HG03442 (cell line): Measurements from ENCODE around the gene NCK2.
A peak's percentile ranks its signal among the peaks of the same experiment; 100 is the strongest.

Source experiments
- ATAC-seq: cut with Tn5 transposase; IDR thresholded peaks from one replicate; pipeline ENCODE4 v1.9.1; 2021; ENCODE audit warnings: mild to moderate bottlenecking, moderate library complexity; ENCODE audit not compliant: unreplicated experiment

NCK2 gene

DNA sequence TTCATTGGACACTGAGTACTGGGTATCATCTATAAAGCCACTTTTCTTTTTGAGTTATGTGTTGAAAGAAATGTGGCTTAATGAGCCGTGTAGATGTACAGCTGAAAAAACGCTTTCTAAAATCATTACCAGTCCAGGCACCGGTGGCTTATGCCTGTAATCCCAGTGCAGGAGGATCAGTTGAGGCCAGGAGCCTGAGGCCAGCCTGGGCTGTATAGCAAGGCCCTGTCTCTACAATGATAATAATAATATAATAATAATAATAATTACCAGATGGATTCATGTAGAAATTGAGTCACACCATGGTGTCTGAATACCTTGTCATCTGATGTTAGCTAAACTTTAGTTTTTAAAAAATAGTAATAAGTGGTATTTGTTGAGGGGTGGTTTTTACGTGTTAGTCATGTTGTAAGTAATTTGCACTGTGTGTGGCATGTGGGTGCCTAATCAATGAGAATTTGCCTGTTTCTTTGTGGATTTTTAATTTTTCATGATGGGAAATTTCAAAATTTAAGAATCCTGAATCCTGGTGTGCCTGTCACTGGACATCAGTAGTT is 30.1 kb downstream of the NCK2 start:
- ATAC-seq: no peak

DNA sequence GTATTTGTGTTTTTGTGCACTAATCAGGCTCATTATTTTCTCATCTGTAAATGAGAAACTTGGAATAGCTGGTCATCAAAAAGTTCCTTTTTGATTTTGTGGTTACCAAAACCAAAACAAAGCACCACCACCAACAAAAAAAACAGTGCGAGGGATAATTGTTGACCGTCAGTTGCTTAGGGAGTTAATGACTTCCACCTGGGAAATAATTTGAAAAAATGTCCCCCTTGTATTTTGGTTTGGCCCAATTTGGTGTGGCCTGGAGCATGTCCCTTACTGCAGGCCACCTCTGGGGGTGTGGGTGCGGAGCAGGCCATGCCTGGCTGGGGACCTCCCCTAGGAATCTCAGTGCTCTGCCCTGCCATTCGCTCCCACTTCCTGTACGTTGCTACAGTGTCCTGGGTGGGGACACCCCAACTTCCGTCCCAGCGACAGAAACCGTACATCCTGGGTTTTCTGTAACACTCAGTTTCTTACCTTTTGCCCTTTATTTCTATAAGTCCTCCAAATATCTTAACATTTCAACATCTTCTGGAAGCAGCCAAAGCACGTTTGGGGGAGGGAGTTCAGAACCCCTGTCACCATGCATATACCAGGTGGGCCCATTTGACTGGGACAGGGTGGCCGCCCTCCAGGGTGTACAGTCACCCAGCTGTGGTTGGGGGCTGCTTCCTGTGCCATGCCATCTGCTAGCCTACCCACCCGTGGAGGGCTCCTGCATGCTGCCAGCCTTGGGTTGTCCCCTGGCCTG is 31.3 kb downstream of the NCK2 start:
- ATAC-seq: peak; percentile 48

DNA sequence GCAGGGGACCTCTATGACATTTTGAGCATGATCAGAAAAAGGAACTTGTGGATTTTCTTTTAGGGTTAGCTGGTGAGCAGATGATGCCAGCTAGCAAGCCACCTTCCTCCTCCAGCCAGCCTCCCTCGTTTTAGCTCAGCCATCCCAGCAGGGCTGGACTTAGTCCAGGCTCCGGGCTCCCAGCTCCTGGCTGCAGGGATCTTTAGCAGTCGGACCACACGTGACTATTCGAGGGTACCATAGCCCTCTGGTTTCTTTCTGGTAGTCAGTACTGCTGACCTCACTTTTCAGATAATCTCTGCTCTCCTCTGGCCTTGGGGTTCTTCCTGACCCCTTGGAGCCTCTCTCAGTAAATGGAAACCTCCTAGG is 31.8 kb downstream of the NCK2 start:
- ATAC-seq: peak; percentile 4

DNA sequence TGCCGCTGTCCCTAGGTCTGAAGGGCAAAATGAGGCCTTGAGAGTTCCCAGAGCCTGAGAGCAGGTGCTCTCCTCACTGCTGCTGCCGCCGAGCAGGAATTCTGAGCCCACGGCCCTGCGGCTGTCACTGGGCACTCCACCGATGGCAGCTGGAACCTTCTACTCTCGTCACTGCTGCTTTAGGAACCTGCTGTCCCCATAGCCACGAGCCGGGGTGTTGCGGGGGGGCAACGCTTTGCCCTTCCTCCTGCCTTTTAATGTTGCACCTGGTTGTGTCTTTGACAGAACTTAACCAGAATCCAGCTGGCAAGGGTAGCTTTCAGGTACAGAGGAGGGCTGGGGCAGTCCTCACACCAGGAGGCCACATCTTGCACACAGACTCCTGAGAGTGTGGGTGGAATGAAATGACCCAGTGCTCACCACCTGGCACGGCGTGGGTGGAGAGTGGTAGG is 32.3 kb downstream of the NCK2 start:
- peak; percentile 28 for ATAC-seq

DNA sequence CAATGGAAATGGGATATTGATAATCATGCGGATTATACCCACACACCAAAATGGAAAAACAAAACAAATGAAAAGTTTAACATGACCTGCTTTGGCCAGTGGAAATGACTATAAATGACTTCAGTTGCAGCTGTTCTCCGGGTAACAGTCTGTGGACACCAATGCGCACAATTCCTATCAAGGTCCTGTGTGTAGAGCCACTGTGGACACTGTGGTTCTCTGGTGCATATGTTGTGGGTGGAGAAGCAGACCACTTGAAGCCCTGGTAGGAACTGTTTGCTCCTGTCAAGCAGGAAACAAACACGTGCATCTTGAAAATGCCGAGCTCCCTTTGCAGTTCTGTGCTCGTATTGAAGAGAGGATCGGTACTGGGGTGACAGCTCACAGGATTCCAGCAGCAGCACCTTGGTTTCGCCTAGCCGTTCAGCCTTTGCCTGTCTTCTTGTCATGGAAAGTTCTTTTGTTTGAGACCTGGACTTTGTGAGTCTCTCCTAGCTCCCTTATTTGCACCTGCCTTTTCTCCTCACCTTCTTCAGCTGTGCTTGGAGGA is 32.9 kb downstream of the NCK2 start:
- ATAC-seq: no peak

DNA sequence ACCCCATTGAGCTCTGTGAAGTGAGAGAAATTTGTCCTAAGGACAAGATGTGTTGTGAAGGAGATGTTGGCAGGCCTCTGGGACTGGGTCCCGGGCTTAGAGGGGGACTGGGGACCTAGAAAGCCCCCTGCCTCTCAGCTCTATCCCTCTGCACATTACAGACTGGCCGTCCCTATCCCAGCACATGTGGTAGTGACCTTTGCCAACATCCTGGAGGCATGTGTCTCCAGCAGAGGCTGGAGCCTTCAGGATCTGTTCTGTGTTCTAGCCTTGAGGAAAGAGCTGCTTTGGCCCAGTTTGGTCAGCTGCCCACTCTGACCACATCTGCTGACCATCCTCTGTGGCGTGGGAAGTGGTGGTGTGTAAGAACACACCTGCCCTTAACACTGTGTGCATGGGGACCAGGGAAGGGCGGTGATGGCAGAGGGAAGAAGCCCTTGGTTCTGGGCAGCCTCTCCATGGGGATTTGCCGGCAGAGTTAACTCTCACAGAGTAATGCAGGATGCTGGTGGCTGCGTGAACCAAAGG is 33.4 kb downstream of the NCK2 start:
- no peak for ATAC-seq

DNA sequence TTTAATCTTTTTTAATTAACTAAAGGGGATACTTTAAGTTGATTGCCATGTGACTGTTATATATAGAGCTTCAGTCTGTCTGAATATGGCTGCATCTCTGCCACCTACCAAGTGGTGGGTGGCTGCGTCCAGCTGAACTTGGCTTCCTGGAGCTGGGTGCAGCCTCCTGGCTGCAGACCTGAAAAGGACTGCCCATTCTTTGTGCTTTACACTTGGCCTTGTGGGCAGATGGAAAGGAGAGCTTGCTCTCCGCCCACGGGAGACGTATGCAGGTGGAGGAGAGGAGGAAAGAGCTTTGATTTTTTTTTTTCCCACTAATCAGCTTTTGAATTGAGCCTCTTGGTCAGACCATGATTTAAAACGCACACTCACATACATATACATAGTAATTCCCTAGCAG is 34.7 kb downstream of the NCK2 start:
- no peak for ATAC-seq

DNA sequence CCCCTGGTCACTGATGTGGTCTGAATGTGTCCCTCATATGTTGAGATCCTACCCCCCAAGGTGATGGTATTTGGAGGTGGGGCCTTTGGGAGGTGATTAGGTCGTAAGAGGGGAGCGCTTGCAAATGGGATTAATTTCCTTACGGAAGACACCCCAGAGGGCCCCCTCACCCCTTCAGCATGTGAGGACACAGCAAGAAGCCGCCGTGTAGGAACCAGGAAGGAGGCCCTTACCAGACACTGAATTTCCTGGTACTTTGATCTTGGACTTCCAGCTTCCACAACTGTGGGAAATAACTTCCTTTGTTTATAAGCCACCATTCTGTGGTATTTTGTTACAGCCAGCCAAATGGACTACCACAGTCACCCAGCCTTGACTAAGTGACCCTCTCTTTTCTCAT is 35.9 kb downstream of the NCK2 start:
- no peak for ATAC-seq

DNA sequence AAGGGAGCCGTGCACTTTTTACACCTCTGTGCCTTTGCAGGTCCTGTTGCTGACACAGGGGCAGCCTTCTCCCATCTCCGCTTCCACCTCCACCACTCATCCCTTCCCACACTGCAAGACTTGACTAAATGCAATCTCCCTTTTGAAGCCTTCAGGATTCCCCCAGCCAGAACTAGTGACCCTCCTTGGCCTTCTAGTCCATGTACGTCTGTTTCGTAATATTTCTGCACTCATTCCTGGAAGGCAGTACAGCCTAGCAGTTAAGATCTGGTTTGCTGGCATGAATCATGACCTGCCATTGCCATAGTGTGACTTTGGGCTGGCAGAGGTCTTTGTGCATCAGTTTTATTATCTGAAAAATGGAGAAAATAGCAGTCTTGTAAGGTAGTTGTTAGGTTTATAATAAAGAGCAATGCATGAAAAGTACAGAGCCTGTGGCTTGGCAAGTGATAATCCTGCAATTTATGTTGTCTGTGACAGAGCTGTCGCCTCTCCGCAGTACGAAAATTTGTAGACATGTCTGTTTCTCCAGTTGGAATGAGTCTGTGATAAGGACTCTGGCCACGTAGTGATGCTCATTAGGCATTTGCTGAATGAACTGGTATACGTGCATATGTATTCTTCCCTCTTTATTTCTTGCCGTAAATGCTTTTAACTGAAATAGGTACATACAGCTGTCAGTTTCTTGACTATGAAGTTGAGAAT is 36.7 kb downstream of the NCK2 start:
- no peak for ATAC-seq

DNA sequence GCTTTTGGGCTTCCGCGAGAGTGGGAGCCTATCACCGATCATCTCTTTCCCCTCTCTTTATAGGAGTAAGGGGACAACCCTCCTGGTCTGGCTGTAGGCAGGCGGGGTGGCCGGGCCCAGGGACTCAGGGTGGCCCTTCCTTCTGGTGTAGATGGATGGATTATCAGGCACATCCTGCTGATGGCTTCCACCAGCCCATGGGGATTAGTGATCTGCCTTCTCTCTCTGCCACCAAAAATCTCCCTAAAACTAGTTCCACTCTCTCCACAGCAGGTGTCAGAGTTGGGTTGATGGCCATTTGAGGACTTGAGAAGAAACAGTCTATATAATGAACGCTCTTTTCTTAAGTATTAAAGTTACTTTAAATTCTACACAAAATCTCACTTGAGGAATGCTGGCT is 37.4 kb downstream of the NCK2 start:
- ATAC-seq: no peak

DNA sequence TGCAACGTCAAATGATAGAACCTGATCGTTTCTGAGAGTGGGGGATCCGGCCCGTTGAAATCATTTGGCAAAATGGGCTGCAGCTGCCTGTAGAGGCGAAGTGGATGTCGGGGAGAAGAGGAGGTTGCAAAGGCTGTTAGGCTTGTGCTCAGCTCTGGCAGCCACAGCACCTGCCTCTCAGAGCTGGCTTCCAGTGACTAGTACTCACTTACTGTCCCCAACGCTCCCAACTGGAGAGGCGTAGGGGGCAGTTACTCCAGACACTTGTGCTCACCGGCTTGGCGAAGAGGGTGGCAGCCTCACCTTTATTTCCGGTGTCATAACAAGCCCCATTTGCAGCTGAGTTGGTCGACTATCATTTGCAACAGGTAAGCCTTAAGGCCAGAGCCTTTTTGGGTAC is 37.9 kb downstream of the NCK2 start:
- no peak for ATAC-seq

DNA sequence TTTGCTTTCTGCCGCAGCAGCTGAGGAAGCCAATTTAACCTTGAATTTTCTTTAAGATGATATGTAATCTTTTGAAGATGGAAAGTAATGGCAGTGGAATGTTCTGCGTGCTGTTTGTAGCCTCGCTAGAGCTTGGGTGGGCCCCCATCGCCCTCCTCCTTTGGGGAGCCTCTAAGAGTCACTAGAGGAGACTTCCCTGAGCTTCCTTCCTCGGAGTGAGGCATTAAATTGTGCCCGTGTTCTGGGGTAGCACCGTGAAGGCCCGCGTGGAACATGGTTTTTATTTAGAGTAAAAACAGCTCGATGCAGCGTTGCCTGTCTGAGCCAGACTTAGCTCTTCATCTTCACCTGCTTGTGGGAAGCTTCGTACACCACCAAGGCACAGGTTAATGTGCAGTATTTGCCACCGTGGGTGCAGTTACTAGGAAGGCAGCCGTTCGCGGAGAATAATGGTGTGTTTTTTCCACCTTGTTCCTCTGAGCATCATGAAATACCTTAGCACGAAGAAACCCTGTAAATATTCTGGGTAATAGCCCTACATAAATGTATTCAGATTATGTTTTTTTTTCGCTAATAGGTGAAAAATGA is 38.5 kb downstream of the NCK2 start:
- no peak for ATAC-seq

DNA sequence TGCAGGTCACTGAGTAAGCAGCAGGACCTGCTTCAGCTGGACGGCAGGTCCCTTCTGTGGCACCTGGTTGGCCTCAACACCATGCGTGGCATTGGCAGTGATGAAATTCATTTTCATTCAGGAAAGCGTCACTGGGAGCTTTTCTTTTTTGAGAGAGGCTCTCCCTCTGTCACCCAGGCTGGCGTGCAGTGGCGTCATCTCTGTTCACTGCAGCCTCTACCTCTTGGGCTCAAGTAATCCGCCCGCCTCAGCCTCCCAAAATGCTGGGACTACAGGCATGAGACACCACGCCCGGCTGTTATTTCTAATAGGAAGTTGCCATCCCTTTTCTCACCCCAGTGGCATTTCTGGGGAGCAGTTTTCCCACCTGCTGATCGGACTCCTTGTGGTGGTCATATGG is 39.3 kb downstream of the NCK2 start:
- no peak for ATAC-seq

DNA sequence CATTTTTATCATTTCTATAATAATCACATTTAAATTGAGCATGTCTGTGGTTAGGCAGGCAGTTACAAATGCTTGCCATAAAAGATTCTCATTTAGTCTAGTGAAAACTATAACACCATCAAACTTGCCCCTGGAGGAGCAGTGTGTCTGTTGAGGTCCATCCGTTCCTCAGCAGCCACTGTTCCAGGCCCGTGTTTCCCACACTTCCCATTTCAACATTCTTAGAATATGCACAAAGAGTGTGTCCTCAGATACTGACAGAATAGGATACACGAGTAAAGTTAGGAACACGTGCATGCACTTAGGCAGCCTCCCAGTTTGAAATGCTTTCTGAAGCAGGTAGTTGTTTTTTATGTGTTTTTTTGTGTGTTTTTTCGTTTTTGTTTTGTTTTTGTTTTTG is 39.9 kb downstream of the NCK2 start:
- no peak for ATAC-seq

DNA sequence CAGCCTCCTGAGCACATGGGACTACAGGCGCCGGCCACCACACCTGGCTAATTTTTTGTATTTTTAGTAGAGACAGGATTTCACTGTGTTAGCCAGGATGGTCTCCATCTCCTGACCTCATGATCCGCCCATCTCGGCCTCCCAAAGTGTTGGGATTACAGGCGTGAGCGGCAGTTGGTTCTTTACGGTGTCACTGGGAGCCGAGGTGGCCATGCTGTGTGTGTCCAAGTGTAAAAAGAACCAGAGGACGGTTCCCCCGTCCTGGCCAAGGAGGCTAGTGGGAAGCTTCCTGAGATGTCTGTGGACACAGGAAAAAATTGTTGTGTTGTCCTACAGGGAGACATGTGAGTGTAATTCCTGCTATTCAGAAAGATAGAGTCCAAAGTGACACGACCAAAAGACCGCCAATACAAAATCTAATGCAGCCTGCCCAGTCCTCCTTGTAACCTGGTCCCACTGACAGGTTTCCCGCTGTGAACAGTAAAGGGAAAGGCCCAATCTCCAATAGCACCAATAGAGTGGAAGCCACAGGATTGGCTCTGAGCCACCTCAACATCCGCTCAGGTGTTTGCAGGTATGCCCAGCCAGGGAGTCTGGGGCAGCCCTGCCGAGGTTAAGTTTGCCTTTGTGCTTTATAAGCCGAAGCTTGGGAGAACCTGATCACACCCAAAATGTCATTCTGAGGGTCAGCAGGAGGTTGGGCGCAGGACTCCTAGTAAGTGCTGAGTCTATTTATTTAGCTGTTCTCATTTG is 40.6 kb downstream of the NCK2 start:
- no peak for ATAC-seq

DNA sequence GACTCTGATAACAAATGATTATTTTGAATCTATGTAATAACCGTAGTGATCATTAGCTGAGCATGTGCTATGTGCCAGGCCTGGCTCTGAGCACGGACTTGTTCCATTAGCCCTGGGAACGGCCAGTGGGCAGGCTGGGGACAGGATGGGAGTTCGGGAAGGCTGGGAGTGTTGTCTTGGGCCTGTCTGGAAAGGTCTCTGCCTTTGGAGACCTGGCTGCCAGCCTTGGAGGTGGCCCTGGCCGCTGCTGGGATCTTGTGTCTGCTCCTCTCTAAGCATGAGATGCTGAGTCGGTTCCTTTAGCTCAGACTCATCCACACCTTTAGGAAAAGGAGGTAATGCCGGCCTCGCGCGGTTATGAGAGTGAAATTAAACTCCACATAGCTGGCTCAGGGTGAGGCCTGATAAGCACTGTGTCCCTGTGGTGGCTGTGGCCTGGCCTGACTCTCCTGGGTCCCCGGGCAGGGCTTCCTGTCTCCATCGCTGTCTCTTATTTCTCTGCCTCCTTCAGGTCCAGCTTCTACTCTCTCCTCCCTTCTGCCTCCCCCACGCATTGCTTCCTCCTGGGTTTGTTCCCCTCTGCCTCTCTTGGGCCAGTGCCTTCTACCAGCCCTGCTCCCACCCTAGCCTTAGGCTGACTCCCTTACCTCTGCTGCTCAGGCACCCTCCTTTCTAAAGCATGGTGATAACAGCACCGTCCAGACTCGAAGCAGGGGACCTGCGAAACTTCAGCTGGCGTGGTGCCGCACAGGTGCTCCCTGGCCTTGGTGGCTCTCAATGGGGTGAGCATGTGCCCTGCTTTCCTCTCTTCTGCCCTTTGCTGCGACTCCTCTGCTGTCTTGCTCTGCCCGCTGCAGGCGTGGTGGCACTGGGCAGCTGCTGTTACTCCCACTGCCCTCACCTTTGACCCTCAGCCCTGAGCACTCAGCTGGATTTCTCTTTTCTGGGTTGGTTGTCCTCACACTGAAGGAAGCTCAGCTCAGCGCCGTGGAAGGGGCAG is 41.8 kb downstream of the NCK2 start:
- ATAC-seq: no peak

DNA sequence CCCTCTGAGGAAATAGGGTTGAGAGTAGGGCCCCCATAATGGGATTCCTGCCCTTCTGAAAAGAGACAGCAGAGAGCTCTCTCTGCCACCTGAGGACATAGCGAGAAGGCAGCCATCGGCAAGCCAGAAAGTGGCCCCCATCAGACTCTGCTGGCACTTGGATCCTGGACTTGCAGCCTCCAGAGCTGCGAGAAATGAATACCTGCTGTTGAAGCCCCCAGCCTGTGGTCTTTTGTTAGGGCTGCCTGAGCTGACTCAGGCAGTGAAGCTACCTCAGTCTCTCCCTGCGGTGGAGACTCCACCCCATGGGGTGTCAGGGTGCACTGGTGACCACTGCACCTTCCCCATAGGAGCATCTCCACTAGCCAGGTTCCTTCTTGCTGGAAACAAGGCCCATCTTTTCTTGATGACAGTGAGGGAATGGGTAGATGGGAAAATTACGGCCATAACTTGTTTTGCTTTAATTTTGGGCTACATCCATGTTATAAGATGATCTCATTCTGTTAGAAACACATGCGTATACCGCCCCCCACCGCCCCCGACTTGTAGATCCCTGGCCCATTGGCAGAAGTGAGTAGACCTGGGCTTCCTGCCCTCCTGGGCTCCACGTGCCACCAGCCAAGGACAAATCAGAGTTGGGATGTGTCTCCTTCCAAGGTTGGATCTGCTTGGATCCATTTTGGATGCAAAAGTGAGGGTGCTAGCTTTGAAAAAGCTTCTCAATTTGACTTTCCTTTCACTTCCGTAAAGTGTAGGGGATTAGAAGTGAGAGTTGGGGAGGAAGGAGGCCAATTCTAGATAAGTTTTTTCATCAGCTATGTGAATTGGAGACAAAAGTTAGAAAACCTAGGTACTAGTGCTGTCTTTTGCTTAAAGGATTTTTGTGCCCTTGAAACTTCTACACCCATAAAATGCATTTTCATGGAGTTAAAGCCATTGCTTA is 42.9 kb downstream of the NCK2 start:
- no peak for ATAC-seq

DNA sequence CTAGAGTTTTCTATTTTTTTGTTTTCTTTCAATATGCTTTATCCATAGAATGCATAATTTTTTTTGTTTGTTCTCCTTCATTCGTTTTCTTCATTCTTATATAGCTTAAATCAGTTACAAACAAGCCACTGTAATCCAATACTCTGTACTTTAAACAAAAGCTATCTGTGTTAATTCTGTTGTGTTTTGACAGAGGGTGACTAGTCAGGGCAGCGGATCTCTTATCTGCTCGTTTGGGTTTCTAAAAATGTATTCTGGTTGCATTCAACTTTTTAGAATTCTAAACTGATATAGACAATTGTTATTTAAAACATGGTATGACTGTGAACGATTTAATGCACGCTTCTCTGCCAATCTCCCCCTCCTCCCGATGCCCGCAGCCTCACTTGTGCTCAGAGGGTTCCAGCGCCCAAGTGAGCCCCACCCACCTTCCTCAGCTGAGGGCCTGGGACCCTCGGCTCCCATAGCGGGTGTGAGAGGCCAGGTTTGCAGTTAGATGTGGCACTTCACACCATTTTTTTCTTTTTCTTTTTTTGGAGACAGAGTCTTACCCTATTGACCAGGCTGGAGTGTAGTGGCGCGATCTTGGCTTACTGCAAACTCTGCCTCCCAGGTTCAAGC is 44.1 kb downstream of the NCK2 start:
- ATAC-seq: no peak
